ENCODE results near the gene IMMP2L. TPM values are rescaled to one million over a fixed set of nuclear protein-coding genes. Genes with fewer than 3 reads are reported as not detected.
A peak's percentile ranks its signal among the peaks of the same experiment; 100 is the strongest.

The IMMP2L gene
- polyA plus RNA-seq, 1 donor (not counting 4 experiments of a cell fraction or from before 2014, with no cell fraction given): 14.1 TPM

DNA sequence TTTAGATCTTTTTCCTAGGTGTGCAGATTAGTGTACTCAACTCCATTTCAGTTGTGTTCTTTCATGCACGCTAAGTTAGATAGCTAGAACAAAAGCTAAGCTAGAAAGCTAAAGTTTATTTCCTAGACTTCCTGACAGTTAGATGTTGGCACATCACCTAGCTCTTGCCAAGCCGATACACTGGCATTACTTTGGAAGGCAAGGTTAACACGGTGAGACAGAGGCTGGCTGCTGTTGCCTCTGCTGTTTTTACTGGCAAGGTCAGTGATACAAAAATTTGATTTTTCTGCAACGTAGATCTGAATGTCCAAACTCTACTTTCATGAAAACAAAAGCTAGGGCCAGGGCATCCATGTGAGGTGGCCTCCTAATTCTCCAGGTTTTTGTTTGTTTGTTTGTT is 203.4 kb downstream of the IMMP2L start:
- Histone ChIP-seq H3K4me1 (ENCODE audit: control insufficient read depth, extremely low read depth, insufficient read depth, low read length) (peaks cover 33% of the 10 kb centered on the region), H3K79me2 (ENCODE audit: control insufficient read depth, insufficient read depth, low read length) (no peaks in the 10 kb centered on the region), H3K9me3 (ENCODE audit: control insufficient read depth, low read depth, low read length) (no peaks in the 10 kb centered on the region), H3K9me1 (ENCODE audit: control insufficient read depth, extremely low read depth, insufficient read depth, low read length) (no peaks in the 10 kb centered on the region), H4K20me1 (ENCODE audit: control insufficient read depth, extremely low read depth, insufficient read depth, low read length) (no peaks in the 10 kb centered on the region), H3K9ac (ENCODE audit: control insufficient read depth, extremely low read depth, insufficient read depth, low read length) (no peak overlapping the region), H3K36me3 (ENCODE audit: control insufficient read depth in 2 of 2, extremely low read depth in 1 of 2, insufficient read depth in 2 of 2, low read length in 2 of 2) (no peaks in the 10 kb centered on the region), H3K4me2 (ENCODE audit: control insufficient read depth, extremely low read depth, insufficient read depth, low read depth, low read length) (no peak overlapping the region), H3K27ac (ENCODE audit: control insufficient read depth, insufficient read depth, low read length) (no peak overlapping the region), H3K27me3 (ENCODE audit: control insufficient read depth, extremely low read depth, insufficient read depth, low read length) (no peaks in the 10 kb centered on the region), H3K4me3 (ENCODE audit: control insufficient read depth in 2 of 3, extremely low read depth in 1 of 3, insufficient read depth in 2 of 3, low read depth in 1 of 3, low read length in 3 of 3) (no peak overlapping the region), H2AFZ (ENCODE audit: control insufficient read depth, low read length) (no peak overlapping the region)
- TF ChIP-seq EZH2 (IDR thresholded peaks at IDR 0.05; ENCODE audit: low read length): no peak
- TF ChIP-seq, protein P1, sequence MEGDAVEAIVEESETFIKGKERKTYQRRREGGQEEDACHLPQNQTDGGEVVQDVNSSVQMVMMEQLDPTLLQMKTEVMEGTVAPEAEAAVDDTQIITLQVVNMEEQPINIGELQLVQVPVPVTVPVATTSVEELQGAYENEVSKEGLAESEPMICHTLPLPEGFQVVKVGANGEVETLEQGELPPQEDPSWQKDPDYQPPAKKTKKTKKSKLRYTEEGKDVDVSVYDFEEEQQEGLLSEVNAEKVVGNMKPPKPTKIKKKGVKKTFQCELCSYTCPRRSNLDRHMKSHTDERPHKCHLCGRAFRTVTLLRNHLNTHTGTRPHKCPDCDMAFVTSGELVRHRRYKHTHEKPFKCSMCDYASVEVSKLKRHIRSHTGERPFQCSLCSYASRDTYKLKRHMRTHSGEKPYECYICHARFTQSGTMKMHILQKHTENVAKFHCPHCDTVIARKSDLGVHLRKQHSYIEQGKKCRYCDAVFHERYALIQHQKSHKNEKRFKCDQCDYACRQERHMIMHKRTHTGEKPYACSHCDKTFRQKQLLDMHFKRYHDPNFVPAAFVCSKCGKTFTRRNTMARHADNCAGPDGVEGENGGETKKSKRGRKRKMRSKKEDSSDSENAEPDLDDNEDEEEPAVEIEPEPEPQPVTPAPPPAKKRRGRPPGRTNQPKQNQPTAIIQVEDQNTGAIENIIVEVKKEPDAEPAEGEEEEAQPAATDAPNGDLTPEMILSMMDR (optimal IDR thresholded peaks at IDR 0.05 in 1 of 3, IDR thresholded peaks at IDR 0.05 in 1 of 3, conservative IDR thresholded peaks at IDR 0.05 in 1 of 3; ENCODE audit: extremely low read depth in 1 of 3, insufficient read depth in 2 of 3, low read length in 3 of 3): no peak
- dilution Hi-C loops (cut with MboI; ENCODE audit: extremely low pct_ligation_motif_present, low sequenced_read_pairs): no loop called here
- FAIRE-seq (peak; percentile 61), DNase-seq (ENCODE audit: low read depth, low spot score) (no peak)

DNA sequence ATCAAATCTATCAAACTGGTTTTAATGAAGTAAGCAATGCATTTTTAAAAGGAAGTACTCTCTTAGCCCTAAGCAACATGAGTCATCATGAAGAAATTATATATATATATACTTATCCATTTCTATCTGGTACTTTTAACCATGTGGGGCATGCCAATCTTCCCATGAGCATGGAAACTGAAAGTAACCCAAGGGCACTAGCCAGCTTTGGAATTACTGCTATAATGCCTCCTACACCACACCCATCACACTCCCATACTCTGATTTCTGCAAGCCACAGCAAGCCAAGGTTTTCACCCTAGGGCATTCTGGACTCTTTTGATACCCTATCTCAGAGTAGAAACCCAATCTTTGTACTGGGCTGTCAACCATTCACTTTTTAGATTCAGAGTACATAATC is 204.6 kb downstream of the IMMP2L start:
- Histone ChIP-seq H3K36me3 (ENCODE audit: control insufficient read depth in 2 of 2, extremely low read depth in 1 of 2, insufficient read depth in 2 of 2, low read length in 2 of 2) (no peaks in the 10 kb centered on the region), H4K20me1 (ENCODE audit: control insufficient read depth, extremely low read depth, insufficient read depth, low read length) (no peaks in the 10 kb centered on the region), H3K9me1 (ENCODE audit: control insufficient read depth, extremely low read depth, insufficient read depth, low read length) (no peaks in the 10 kb centered on the region), H3K9ac (ENCODE audit: control insufficient read depth, extremely low read depth, insufficient read depth, low read length) (no peak overlapping the region), H3K4me2 (ENCODE audit: control insufficient read depth, extremely low read depth, insufficient read depth, low read depth, low read length) (peak overlapping the region; percentile 60), H3K79me2 (ENCODE audit: control insufficient read depth, insufficient read depth, low read length) (no peaks in the 10 kb centered on the region), H3K9me3 (ENCODE audit: control insufficient read depth, low read depth, low read length) (no peaks in the 10 kb centered on the region), H3K4me1 (ENCODE audit: control insufficient read depth, extremely low read depth, insufficient read depth, low read length) (peaks cover 21% of the 10 kb centered on the region), H3K27ac (ENCODE audit: control insufficient read depth, insufficient read depth, low read length) (no peak overlapping the region), H3K27me3 (ENCODE audit: control insufficient read depth, extremely low read depth, insufficient read depth, low read length) (no peaks in the 10 kb centered on the region), H3K4me3 (ENCODE audit: control insufficient read depth in 2 of 3, extremely low read depth in 1 of 3, insufficient read depth in 2 of 3, low read depth in 1 of 3, low read length in 3 of 3) (no peak overlapping the region), H2AFZ (ENCODE audit: control insufficient read depth, low read length) (no peak overlapping the region)
- FAIRE-seq: peak; percentile 86
- dilution Hi-C loops (cut with MboI; ENCODE audit: extremely low pct_ligation_motif_present, low sequenced_read_pairs): no loop called here
- DNase-seq (ENCODE audit: low read depth, low spot score): peak; percentile 30
- TF ChIP-seq EZH2 (IDR thresholded peaks at IDR 0.05; ENCODE audit: low read length): no peak
- TF ChIP-seq, protein P1 (optimal IDR thresholded peaks at IDR 0.05 in 1 of 3, IDR thresholded peaks at IDR 0.05 in 1 of 3, conservative IDR thresholded peaks at IDR 0.05 in 1 of 3; ENCODE audit: extremely low read depth in 1 of 3, insufficient read depth in 2 of 3, low read length in 3 of 3): no peak

All from keratinocyte (primary cell).